Measurements from ENCODE around the gene EPG5. TPM values are rescaled to one million over a fixed set of nuclear protein-coding genes. Genes with fewer than 3 reads are reported as not detected.

The EPG5 gene
- total and polyA plus RNA-seq, 4 donors = 3.2 to 20.3 (median 11.1) TPM

DNA sequence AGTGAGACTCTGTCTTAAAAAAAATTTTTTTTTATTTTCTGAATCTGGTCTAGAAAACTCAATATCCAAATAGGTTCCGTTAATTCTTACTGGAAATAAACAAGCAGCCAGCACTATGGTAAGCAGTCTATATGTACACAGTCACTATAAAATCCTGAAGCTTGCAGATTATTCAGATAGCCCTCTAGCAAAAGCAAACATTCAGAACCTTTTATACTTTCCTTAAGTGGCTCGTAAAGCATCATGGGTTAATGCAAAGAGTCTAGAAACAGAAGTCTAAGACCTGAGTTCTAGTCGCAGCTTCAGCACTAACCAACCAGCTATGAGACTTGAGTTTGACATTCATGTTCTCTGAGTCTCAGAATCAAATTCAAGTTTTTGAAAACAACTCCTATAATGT is 89.7 kb downstream of the EPG5 start:
- Histone ChIP-seq H3K9me3 (ENCODE audit: control insufficient read depth in 4 of 4, low read length in 3 of 4) (no peaks in the 10 kb centered on the region), H3K9ac (ENCODE audit: low read depth in 1 of 2, low read length in 2 of 2) (no peak overlapping the region), H3K27me3 (ENCODE audit: control insufficient read depth in 4 of 4, insufficient read depth in 4 of 4, low read length in 3 of 4) (no peaks in the 10 kb centered on the region), H3K4me1 (ENCODE audit: control insufficient read depth in 4 of 4, insufficient read depth in 4 of 4, low read length in 3 of 4) (peaks cover 0 to 4% (median 1%) of the 10 kb centered on the region in 4 donors), H3K27ac (ENCODE audit: low read depth in 1 of 2, low read length in 2 of 2) (no peak overlapping the region), H3K36me3 (ENCODE audit: control insufficient read depth in 4 of 4, insufficient read depth in 3 of 4, low read depth in 1 of 4, low read length in 3 of 4) (peaks cover 4 to 27% (median 18%) of the 10 kb centered on the region in 4 donors), H3K4me3 (ENCODE audit: low read depth in 1 of 3, low read length in 3 of 3) (no peak overlapping the region)
- DNase-seq (ENCODE audit: low spot score) = no peak
- 95% methylated on average over 3 of the region's 3 CpGs for WGBS
- no peak for TF ChIP-seq RXRA (IDR thresholded peaks at IDR 0.05)
- no peak for TF ChIP-seq GABPA (IDR thresholded peaks at IDR 0.05 in 1 of 2, conservative IDR thresholded peaks at IDR 0.05 in 1 of 2)
- no peak for TF ChIP-seq TAF1 (conservative IDR thresholded peaks at IDR 0.05)
- TF ChIP-seq HNF4A (conservative IDR thresholded peaks at IDR 0.05) = no peak
- no peak for TF ChIP-seq YY1 (IDR thresholded peaks at IDR 0.05)
- TF ChIP-seq NR2F2 (IDR thresholded peaks at IDR 0.05) = no peak
- TF ChIP-seq, protein P1, sequence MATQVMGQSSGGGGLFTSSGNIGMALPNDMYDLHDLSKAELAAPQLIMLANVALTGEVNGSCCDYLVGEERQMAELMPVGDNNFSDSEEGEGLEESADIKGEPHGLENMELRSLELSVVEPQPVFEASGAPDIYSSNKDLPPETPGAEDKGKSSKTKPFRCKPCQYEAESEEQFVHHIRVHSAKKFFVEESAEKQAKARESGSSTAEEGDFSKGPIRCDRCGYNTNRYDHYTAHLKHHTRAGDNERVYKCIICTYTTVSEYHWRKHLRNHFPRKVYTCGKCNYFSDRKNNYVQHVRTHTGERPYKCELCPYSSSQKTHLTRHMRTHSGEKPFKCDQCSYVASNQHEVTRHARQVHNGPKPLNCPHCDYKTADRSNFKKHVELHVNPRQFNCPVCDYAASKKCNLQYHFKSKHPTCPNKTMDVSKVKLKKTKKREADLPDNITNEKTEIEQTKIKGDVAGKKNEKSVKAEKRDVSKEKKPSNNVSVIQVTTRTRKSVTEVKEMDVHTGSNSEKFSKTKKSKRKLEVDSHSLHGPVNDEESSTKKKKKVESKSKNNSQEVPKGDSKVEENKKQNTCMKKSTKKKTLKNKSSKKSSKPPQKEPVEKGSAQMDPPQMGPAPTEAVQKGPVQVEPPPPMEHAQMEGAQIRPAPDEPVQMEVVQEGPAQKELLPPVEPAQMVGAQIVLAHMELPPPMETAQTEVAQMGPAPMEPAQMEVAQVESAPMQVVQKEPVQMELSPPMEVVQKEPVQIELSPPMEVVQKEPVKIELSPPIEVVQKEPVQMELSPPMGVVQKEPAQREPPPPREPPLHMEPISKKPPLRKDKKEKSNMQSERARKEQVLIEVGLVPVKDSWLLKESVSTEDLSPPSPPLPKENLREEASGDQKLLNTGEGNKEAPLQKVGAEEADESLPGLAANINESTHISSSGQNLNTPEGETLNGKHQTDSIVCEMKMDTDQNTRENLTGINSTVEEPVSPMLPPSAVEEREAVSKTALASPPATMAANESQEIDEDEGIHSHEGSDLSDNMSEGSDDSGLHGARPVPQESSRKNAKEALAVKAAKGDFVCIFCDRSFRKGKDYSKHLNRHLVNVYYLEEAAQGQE (IDR thresholded peaks at IDR 0.05) = no peak
- no peak for TF ChIP-seq FOXA1 (IDR thresholded peaks at IDR 0.05)
- TF ChIP-seq FOXA2 (IDR thresholded peaks at IDR 0.05) = no peak
- TF ChIP-seq SP1 (IDR thresholded peaks at IDR 0.05) = no peak
- TF ChIP-seq, protein P2, sequence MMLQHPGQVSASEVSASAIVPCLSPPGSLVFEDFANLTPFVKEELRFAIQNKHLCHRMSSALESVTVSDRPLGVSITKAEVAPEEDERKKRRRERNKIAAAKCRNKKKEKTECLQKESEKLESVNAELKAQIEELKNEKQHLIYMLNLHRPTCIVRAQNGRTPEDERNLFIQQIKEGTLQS (IDR thresholded peaks at IDR 0.05) = no peak
- TF ChIP-seq EGR1 (IDR thresholded peaks at IDR 0.05; ENCODE audit: low read depth in 2 of 2) = no peak

DNA sequence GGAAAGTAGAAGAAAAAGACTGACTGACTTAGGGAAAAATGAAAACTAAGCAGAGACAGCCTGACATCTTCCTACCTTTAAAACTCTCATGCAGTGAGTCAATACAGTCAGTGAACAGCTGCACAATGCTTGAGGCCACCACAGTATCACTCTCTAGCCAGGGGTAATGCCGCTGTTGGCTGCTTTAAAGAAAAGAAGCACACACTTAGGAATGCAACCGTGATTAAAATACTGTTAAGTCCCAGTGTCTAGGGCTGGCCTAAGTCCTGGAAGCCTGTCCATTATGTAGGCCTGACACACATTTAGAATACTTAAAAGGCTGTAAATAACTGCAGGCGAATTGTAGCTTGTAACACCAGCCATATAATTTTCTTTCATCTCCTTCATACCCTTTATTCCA is 91.0 kb downstream of the EPG5 start:
- Histone ChIP-seq H3K9ac (ENCODE audit: low read depth in 1 of 2, low read length in 2 of 2) (no peak overlapping the region), H3K9me3 (ENCODE audit: control insufficient read depth in 4 of 4, low read length in 3 of 4) (no peaks in the 10 kb centered on the region), H3K27me3 (ENCODE audit: control insufficient read depth in 4 of 4, insufficient read depth in 4 of 4, low read length in 3 of 4) (no peaks in the 10 kb centered on the region), H3K36me3 (ENCODE audit: control insufficient read depth in 4 of 4, insufficient read depth in 3 of 4, low read depth in 1 of 4, low read length in 3 of 4) (peaks cover 4 to 21% (median 12%) of the 10 kb centered on the region in 4 donors), H3K4me1 (ENCODE audit: control insufficient read depth in 4 of 4, insufficient read depth in 4 of 4, low read length in 3 of 4) (peaks cover 0 to 4% (median 1%) of the 10 kb centered on the region in 4 donors), H3K4me3 (ENCODE audit: low read depth in 1 of 3, low read length in 3 of 3) (no peak overlapping the region), H3K27ac (ENCODE audit: low read depth in 1 of 2, low read length in 2 of 2) (no peak overlapping the region)
- no peak for TF ChIP-seq FOXA1 (IDR thresholded peaks at IDR 0.05)
- TF ChIP-seq RAD21 (IDR thresholded peaks at IDR 0.05) = no peak
- TF ChIP-seq, protein P3, sequence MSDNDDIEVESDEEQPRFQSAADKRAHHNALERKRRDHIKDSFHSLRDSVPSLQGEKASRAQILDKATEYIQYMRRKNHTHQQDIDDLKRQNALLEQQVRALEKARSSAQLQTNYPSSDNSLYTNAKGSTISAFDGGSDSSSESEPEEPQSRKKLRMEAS (IDR thresholded peaks at IDR 0.05) = no peak
- TF ChIP-seq TAF1 (conservative IDR thresholded peaks at IDR 0.05) = no peak
- TF ChIP-seq FOXA2 (IDR thresholded peaks at IDR 0.05) = no peak
- no peak for TF ChIP-seq EGR1 (IDR thresholded peaks at IDR 0.05; ENCODE audit: low read depth in 2 of 2)
- DNase-seq (ENCODE audit: low spot score) = no peak
- 96% methylated on average over 3 of the region's 3 CpGs for WGBS

DNA sequence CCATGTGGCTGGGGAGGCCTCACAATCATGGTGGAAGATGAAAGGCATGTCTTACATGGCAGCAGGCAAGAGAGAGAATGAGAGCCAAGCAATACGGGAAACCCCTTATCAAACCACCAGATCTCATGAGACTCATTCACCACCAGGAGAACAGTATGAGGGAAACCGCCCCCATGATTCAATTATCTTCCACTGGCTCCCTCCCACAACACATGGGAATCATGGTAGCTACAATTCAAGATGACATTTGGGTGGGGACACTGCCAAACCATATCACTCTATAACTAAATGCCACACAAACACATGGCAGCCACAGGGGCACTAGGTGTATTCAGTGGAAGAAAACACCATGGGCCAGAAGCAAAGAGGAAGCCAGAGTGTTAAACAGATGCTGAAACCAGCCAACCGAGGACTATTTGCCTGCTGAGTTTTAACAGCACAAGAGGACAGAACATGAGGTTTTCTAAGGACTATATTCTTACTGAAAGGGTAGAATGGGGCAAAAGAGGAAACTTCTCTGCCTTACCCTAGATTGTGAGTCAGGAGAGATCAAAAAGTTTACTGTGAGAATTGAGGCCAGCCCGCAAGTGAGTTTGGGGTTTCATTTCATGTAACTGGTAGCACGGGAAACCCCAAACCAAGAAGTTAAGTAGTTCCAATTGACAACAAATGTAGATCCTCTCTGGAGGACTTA is 92.5 kb downstream of the EPG5 start:
- no peak overlapping the region for H3K27ac ChIP-seq (ENCODE audit: low read depth in 1 of 2, low read length in 2 of 2)
- H3K9ac ChIP-seq (ENCODE audit: low read depth in 1 of 2, low read length in 2 of 2) = no peak overlapping the region
- H3K9me3 ChIP-seq (ENCODE audit: control insufficient read depth in 4 of 4, low read length in 3 of 4) = no peaks in the 10 kb centered on the region
- H3K36me3 ChIP-seq (ENCODE audit: control insufficient read depth in 4 of 4, insufficient read depth in 3 of 4, low read depth in 1 of 4, low read length in 3 of 4) = peaks cover 4 to 23% (median 18%) of the 10 kb centered on the region in 4 donors
- peaks cover 0 to 3% (median 1%) of the 10 kb centered on the region in 4 donors for H3K4me1 ChIP-seq (ENCODE audit: control insufficient read depth in 4 of 4, insufficient read depth in 4 of 4, low read length in 3 of 4)
- DNase-seq (ENCODE audit: low spot score) = no peak
- H3K4me3 ChIP-seq (ENCODE audit: low read depth in 1 of 3, low read length in 3 of 3) = no peak overlapping the region
- no peaks in the 10 kb centered on the region for H3K27me3 ChIP-seq (ENCODE audit: control insufficient read depth in 4 of 4, insufficient read depth in 4 of 4, low read length in 3 of 4)
- 87% methylated on average over 5 of the region's 5 CpGs for WGBS
- TF ChIP-seq NR2F2 (IDR thresholded peaks at IDR 0.05) (no peak), EGR1 (IDR thresholded peaks at IDR 0.05; ENCODE audit: low read depth in 2 of 2) (no peak), HNF4G (IDR thresholded peaks at IDR 0.05) (no peak), RXRA (IDR thresholded peaks at IDR 0.05) (no peak)
- TF ChIP-seq, protein P3 (IDR thresholded peaks at IDR 0.05) = no peak
- TF ChIP-seq, protein P2 (IDR thresholded peaks at IDR 0.05) = no peak
- TF ChIP-seq, protein P4, sequence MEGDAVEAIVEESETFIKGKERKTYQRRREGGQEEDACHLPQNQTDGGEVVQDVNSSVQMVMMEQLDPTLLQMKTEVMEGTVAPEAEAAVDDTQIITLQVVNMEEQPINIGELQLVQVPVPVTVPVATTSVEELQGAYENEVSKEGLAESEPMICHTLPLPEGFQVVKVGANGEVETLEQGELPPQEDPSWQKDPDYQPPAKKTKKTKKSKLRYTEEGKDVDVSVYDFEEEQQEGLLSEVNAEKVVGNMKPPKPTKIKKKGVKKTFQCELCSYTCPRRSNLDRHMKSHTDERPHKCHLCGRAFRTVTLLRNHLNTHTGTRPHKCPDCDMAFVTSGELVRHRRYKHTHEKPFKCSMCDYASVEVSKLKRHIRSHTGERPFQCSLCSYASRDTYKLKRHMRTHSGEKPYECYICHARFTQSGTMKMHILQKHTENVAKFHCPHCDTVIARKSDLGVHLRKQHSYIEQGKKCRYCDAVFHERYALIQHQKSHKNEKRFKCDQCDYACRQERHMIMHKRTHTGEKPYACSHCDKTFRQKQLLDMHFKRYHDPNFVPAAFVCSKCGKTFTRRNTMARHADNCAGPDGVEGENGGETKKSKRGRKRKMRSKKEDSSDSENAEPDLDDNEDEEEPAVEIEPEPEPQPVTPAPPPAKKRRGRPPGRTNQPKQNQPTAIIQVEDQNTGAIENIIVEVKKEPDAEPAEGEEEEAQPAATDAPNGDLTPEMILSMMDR (IDR thresholded peaks at IDR 0.05; ENCODE audit: low read depth, low read length, missing input control) = no peak
- TF ChIP-seq, protein P5, sequence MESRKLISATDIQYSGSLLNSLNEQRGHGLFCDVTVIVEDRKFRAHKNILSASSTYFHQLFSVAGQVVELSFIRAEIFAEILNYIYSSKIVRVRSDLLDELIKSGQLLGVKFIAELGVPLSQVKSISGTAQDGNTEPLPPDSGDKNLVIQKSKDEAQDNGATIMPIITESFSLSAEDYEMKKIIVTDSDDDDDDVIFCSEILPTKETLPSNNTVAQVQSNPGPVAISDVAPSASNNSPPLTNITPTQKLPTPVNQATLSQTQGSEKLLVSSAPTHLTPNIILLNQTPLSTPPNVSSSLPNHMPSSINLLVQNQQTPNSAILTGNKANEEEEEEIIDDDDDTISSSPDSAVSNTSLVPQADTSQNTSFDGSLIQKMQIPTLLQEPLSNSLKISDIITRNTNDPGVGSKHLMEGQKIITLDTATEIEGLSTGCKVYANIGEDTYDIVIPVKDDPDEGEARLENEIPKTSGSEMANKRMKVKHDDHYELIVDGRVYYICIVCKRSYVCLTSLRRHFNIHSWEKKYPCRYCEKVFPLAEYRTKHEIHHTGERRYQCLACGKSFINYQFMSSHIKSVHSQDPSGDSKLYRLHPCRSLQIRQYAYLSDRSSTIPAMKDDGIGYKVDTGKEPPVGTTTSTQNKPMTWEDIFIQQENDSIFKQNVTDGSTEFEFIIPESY (IDR thresholded peaks at IDR 0.05) = no peak
